Stimulated activated CD4-positive, alpha-beta T cell treated with anti-CD3 and anti-CD28 coated beads, Interleukin-1b, Interleukin-23, amount 100 ng/mL, for 4 hours (primary cell): ENCODE results near the gene ARHGAP10.
"Not testable (repeated sequence)": the region's sequence is repeated elsewhere in the genome, so short reads cannot be mapped to it uniquely, and the experiment has no call there.

Experiments used
- DNase-seq, 2 donors: peaks; one replicate each; pipeline ENCODE4 v3.0.0-alpha.2; 2020; ENCODE audit warnings: low read depth in 2 of 2

Gene ARHGAP10

DNA sequence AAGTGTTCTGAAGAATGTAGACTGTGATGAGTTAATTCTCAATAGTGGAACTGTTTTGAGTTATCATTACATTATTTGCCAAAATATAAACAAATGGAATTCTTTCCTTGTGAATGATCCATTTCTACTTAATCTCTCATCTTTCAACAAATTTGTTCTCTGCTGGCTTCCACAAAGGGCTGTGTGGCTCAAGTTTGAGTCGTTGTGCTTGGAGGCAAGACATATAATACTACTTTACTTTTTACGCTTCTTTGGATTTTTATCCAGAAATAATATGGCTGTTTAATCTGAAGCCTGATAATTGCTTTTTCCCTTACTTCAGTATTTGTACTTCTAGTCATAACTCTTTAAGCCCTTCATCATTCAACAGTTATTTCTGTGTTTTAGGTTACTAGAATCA, 169.5 kb downstream of the ARHGAP10 start:
- DNase-seq, result no peak

DNA sequence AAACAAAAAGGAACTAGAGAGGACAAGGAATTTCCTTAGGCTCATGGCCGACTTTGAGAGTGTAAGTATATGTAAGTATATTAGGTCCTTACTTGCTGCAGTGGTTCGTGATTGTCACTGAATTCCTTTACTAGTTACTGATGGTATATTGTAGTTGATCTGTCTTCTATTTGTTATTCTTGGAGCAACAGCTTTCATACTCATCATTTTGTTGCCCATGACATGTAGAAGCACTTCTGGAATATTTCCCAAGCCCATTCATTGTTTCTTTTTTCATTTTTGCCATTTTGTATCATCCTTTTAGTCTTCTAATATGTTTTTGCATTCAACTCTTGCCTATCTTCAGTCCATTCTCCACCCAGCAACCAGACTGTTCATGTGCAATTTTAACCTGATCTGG, 170.0 kb downstream of the ARHGAP10 start:
- no peak for DNase-seq

DNA sequence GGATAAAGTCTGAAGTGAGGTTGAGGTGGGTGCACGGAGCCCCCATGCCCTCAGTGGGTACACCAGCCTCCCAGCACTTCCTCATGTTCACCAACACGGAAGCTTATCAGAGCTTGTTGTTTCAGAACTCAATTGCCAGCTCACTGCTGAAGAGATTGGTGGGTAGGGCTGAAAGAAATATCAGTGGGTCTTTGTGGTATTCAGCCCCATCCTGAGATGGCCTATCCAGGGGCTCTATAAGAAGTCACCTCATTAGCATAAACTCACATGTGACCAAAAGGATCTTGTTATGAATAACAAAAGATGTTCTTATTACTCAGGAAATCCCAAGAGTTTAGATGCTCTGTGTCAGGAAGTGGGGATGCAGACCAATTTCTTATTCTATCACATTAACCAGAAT, 177.3 kb downstream of the ARHGAP10 start:
- DNase-seq, result no peak

DNA sequence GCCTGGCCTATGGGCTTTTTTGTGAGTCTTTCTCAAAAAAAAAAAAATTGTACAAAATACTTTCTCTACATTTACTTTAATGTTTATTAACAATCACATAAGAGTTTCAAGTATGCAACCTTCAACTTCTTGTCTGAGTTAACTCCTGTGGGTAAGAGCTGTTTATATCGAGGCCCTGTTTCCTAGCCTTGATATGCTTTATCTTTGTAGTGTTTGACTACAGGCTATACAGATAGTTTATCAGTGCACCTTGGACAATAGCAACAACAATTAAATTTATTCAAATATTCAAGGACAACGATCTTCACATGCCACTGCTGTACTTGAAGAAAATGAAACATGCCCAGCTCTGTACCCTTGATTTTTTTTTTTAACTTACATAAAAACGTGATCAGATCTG, 178.4 kb downstream of the ARHGAP10 start:
- no peak for DNase-seq

DNA sequence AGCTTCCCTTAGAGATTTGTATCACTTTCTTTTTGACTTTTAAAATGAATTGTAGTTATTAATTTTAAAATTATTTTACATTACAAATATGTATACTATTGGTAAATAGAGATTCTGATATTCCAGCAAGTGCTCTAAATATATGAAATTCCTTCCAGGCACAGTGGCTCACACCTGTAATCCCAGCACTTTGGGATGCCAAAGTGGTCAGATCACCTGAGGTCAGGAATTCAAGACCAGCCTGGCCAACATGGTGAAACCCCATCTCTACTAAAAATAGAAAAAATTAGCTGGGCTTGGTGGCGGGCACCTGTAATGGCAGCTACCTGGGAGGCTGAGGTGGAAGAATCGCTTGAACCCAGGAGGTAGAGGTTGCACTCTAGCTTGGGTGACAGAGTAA, 180.2 kb downstream of the ARHGAP10 start:
- not testable (repeated sequence) for DNase-seq

DNA sequence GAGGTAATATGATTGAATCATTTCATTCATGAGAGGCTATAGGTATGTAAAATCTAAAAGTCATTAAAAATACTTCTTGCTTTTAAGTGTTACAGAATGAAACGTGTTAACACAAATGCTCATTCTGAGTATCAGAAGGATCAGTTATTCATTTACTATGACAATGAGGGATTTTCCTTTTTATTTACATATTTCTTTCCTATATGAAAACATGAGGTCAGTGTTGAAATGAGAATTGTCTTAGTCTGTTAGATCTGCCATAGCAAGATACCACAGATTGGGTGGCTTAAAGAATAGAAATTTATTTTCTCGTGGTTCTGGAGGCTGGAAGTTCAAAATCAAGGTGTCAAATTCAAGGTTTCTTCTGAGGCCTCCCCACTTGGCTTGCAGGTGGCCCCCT, 181.2 kb downstream of the ARHGAP10 start:
- no peak for DNase-seq

DNA sequence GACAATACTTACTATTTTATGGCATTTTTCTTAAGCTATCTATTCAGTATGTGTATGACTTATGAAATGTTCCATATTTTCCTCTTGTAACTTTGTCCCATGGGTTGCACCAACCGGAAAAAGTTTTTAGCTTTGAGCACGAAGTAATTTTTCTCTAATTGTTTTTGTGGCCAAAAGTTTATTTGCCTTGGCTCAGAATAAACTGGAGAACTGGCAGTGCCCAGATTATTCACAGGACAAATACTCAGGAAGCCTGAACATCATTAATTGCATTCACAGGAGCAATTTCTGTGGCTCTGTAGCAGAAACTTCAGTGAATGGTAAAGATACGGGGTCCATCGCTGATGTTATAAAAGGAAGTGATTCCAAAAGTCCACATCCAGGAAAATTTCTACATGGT, 184.5 kb downstream of the ARHGAP10 start:
- no peak for DNase-seq

DNA sequence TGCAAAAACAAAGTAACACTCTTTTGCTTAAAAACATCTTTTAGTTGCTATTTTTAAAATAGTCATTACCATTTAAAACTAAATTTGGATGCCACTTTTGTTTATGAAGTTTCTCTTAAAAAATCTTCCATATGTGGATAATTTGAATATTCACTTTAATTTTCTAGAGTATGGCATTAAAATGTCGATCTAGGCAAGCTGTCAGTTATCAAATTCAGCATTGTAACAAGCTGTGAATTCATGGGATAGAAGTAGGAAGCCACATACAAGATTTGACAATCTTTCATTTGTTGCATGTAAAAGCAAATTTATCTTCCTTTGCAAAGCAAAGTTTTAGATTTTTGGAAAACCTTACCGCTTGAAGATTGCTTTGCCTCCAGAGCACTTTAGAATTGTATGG, 191.5 kb downstream of the ARHGAP10 start:
- no peak for DNase-seq

DNA sequence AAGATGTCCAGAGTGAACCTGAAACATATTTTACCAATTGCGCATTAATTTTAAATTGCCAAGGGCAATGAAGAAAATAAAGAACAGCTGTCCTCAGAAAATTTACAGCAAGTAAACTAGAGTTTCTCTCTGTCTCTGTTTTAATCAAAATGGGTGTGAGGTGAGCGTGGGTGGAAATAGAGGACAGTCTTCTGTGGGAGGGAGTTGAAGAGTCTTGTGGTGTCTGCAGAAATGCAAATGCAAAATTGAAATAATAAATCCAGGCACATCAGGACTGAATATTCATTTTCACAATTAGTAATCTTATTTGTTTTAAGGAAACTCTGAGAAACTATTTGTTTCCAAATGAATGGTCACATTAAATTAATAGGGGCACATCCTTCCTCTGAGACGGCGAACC, 192.0 kb downstream of the ARHGAP10 start:
- no peak for DNase-seq

DNA sequence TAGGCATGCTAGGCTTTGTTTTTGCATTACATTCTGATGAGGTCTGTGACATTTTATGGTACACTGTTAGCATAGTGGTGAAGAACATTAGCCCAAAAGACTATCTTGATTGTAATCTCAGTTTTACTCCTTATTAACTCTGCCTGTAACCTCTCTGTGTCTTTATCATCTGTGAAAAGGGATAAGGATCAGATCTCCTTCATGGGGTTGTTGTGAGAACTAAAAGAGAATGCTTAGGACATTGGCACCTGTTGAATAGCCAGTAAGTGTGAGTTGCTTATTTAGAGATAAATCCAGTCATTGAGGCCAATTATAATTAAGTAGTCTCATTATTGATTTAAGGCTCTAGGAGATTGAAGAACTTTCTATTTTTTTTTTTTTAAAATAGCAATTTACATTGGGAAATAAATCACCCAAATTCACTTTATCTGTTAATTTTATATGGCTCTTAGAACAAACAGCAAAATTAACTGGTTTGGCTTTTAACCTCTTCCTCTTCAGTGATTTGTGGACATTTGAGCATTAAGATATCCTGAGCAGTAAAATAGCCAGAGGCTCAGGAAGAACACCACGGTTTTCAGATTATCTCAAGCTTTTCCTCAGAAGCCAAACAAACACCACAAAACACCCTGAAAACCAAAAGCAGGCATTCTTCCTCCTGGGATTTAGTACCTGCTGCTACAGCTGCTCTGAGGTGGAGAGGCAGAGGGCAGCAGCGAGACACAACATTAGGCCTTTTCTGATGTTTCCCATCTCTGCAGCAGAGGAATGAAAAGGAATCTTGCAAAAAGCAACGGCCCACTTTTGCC, 192.9 kb downstream of the ARHGAP10 start:
- no peak for DNase-seq

DNA sequence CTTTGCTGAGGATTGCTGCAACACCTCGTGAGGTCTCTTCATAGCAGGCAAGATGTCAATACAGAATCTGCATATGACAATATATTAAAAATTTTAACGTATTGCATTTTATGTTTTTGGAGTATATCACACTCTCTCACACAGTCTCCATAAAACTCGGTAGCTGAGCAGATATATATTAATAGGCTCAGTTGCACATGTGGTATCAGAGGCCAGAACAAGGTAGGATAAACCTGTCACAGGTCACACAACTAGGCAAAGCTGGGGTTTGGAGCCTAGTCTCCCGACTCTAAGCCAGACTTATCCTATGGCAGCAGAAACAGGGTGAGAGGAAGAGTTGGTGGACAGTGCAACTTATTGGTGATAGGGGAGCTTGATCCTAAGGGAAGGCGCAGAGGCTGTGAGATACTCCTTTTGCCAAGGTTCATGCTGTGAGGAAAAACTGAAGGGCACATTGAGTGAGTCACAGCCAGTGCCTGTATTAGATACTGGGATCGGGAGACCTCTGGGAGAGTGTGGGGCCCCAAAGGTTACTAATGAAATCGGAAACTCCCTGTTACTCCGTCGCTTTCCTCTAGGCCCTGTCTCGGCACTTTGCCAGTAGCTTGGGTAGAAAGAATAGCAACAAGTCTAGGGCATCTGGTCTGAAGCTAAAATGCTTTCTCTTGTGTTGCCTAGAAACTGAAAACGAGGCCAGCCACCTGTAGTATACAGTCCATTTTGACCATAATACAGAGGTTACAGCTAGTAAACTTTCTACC, 195.7 kb downstream of the ARHGAP10 start:
- no peak for DNase-seq

DNA sequence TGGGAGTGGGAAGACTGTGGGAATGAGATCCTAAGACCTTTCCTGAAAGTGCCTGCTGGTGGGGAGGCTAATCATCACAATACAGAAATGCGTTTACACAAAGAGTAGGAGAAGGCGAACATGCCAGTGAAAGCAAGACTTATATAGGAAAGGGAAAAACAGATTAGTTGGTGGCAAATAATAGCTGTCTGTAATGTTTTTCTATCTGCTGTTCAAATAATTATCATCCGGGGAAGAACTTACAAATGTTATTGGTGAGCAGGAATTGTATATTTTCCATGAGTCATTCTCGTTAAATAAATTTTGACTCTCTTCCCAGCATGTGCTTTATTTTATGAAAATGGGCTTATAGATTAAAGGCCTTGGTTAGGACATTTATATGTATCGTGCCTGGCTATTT, 196.5 kb downstream of the ARHGAP10 start:
- DNase-seq, result no peak

DNA sequence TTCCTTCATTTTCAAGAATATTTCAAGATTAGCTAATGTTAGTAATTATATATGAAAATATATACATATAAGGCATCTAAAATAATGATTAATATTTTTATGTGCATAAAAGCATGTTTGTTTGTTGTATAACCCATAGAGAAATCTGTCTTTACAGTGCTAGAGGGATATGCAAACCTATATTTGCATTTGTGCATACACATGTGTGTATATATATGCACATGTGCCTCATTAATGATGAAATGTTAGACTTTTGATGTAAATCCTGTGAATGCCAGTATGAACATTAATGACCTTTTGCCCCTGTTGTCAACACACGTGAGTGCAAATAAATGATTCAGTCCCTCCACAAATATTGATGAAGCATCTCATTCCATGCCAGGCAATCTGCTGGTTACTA, 197.9 kb downstream of the ARHGAP10 start:
- DNase-seq, result no peak

DNA sequence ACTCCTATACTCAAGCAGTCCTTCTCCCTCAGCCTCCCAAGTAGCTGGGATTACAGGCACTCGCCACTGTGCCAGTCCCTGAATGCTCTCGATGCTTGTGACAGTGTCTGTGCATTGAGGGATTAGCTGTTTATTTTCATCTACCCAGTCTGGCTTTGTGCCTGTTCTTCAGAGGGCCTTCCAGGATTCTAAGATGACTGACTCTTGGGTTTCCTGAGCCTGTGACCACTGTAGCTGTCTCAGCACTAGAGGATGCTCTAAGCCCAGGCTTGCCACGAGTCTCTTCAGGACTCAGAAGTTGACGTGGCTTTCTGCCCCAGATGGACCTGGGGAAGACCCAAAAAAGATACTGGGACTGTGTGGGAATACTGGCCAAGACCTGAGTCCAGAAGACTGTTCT, 201.4 kb downstream of the ARHGAP10 start:
- no peak for DNase-seq

DNA sequence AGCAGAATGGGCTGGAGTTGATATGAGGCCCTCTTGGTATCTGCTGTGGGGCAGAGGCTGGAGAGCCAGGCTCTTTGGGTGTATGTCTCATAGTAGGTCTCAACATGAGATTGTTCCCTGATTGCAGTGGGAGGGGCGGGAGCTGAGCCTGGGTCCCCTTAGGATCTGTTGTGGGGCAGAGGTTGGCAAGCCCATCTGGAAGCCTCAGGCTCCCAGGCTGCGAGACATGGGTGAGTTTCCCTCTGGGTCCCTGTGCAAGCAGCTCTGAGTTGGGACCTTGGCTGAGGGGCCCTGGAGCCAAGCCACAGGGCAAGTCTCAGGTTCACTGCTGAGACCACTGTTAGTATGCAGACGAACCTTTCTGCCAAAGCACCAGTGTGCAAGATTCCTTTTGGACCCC, 201.9 kb downstream of the ARHGAP10 start:
- no peak for DNase-seq

DNA sequence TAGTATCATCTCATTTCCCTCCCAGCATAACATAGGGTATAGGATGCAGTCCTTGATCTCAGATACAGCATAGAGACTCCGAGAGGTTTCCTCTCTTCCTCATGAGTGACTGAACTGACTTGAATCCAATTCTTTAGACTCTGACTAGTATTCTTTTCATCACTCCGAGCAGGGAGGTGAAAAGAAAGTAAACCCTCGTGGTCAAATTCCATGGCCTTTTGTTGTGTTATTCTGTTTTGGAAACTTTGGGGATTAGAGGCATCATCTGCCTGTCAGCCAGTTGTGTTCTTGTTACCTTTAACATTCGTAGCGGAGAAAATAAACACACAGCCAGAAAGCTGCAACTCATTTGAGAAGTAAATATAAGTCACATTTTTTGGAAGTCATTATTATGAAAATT, 206.6 kb downstream of the ARHGAP10 start:
- no peak for DNase-seq

DNA sequence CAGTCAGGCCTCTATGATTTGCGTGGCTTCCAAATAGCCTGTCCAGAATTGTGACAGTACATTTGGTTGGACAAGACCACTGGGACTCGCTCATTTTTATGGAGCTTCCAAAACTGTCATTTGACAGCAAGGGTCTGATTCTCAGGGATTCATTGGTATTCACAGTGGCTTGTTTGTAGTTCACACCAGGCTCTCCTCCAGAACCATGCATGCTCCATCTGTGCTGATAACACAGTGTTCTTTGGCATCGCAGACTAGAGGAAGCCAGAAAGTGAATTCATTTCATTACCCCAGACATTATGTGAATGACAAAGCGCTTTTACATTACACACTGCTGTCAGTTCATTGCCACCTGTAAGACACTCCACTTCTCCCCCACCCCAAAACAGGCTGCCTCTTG, 208.3 kb downstream of the ARHGAP10 start:
- DNase-seq, result no peak

DNA sequence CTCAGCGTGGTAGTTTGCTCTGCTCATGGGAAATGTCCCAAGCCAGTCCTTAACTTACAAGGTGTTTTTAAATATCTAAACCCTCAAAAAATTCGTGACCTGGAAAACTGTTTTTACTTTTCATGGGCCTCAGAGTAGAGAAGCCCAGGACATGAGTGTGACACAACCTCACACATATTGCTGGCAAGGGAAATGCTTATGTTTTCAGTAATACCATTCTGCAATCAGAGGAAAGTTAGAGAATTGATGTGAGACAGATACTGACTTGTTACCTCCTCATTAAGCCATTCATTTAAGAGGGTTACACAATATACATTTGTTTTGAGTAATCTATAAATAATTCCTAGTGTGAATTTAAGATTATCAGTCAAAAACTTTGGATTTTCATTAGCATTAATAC, 209.5 kb downstream of the ARHGAP10 start:
- no peak for DNase-seq

DNA sequence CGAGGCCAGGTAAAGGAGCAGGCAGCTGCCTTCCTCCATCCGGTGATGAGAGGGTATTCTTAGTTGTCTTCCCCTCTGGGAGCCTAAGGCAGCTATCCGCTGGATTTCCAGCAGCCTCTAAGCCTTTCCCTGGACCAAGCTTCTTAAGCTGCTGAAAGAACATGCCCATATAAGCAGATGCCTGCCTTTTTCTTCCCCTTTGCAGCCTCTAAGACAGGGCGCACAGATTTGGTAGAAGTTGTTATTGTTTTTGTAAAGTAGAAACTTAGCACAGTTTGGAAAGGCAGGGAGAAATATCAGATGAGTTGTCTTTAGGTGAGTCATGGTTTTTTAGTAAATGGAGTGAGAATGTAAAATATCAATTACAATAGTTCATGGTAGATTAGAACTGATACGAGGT, 210.8 kb downstream of the ARHGAP10 start:
- no peak for DNase-seq

DNA sequence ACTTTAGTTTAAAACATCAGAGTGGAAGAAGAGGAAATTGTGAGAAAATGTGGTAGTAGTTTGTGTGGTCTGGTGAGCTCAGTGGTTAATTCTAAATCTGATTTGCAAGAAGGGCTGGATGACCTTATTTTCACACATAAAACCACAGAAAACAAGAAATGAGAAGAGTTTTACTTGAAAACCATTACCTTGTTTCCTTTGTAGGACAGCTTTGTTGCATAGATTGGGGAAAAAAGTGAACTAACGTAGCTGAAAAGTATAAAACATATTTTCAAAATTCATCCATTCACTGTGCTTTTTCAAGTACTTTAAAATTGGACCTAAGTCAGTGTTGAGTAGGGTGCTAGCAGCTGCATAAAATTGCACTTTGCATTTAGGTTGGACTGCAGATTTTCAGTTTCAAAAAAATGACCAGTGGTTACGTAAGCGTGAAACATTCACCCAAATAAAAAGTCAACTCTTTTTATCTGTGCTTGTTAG, 211.3 kb downstream of the ARHGAP10 start:
- no peak for DNase-seq

DNA sequence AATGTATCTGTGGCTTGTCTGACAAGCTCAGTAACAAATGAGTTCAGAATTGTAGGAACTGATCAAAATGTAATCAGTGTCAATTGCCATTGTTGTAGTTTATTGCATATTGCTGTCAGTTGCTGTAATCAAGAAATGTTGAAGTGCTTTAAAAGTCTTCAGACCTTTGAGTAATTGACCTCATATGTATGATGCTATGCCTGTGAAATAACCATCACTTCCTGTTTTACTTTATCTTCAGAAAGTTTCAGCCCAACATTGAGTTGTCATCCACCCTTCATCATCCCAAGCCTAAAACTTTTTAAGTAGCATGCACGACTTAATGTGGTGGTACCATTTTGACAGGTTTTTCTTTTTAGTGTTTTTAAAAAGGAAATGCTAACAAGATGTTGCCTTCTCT, 212.4 kb downstream of the ARHGAP10 start:
- no peak for DNase-seq

DNA sequence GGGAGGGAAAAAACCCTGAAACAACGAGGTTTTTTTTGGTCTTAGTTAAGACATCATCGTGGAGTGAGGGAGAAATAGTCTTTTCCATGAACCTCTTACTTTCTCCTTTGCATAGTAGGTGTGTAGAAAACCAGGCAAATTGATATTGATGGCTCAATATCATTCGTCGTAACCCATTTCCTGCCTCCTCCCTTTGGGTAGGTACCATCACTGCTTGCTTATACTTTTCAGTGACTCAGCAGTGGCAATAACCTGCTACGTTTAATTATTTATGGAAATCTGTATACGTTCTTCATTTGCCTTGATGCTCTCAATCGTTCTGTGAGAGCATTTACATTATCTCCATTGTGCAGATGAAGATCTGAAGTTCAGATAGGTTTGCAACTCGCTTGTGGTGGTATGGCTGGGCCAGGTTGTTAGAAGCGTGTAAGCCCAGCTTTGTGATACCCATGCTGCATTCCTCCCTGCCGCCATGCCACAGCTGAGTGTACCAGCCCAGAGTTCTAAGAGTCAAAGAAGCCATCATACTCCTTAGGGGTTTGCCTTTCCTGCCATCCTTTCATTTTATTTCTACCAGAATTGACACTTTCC, 212.9 kb downstream of the ARHGAP10 start:
- no peak for DNase-seq

DNA sequence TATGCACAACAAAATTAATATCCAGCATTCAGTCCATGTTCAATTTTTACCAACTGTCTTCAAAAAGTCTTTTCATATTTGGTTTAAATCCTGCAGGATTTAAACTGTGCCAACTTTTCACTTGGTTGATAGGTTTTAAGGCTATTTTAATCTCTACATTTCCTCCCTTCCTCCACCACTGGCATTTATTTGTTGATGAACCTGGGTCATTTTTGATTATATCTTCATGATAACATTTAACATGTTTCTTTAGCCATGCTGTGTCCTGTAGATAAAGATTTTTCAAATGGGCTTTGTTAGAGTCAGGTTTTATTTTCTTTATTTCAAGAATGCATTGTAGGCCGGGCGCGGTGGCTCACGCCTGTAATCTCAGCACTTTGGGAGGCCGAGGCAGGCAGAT, 216.4 kb downstream of the ARHGAP10 start:
- DNase-seq, result no peak
